Gastrocnemius medialis (tissue), 4 donors: Measurements from ENCODE around the gene ANKRD34A.

Source experiments
- CTCF ChIP-seq, 5 experiments: fragments of 450-650 bp in 3 of 5; fragments of 200-600 bp in 2 of 5; sonication (generic) in 2 of 5; IDR thresholded peaks in 4 of 5; conservative IDR thresholded peaks in 1 of 5; 1 replicate in 4 of 5; 2 replicates in 1 of 5; pipeline ENCODE4 v1.5.1; 2016 to 2019; ENCODE audit warnings: antibody characterized with exemption in 5 of 5, mild to moderate bottlenecking in 3 of 5, moderate library complexity in 3 of 5
- POLR2A ChIP-seq, 2 donors: fragments of 450-650 bp; IDR thresholded peaks; one replicate each; pipeline ENCODE4 v1.6.1; 2017; ENCODE audit warnings: antibody characterized with exemption in 2 of 2, mild to moderate bottlenecking in 2 of 2, moderate library complexity in 2 of 2

DNA sequence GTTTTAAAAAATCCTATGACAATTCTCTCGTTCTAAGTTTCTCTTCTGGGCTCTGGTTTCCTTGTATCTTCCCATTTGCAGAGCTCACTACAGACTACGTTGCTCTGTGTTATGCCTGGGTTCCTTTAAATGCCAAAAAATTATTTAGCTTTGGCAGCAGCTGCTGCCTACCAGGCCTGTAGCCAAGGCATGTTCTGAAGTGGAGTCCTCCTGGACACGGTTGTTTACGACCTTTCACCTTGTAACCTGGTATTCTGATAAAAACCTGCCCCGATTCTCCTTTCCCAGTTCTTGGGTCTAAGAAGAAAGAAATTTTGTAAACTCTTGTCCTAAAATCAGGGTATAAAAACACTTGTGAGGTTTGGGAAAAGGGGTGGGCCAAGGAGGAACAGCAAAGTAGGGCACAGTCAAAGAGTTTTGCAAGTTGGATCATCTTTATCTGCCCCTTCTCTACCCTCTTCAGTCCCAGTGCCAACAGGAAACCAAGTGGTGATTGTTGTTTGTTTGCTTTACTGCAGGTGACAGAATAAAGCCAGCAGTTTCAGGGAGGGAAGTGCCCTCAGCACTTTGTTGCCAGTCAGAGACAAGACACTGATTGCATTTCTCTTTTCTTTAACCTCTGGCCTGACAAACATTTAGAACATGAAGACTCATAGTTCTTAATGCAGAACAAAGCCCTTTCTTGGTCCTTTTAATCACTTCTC, 35.1 kb upstream of the ANKRD34A start:
- TF ChIP-seq CTCF (IDR thresholded peaks at IDR 0.05 in 4 of 5, conservative IDR thresholded peaks at IDR 0.05 in 1 of 5) (no peak), POLR2A (IDR thresholded peaks at IDR 0.05) (peak; percentile 44 to 79)
